OCI-LY7 (cell line): ENCODE measurements around the gene HCST. TPM values are rescaled to one million over a fixed set of nuclear protein-coding genes. Genes with fewer than 3 reads are reported as not detected.

ENCODE experiments used
- BruUV-seq: library from RNA; stranded (reverse); fragments of 400-500 nt; replicated peaks from 2 replicates; lab custom pipeline; 2021; lab: Mats Ljungman, UMichigan
- CTCF ChIA-PET: fragments of 300-600 bp; sonication (Branson Sonifier 250); formaldehyde crosslinking; loops from one replicate; lab custom pipeline; 2022; ENCODE audit warnings: antibody characterized with exemption; ENCODE audit not compliant: unreplicated experiment; lab: Charles Lee
- POLR2A ChIA-PET: fragments of 300-600 bp; sonication (Branson Sonifier 250); formaldehyde crosslinking; loops from one replicate; lab custom pipeline; 2022; ENCODE audit warnings: antibody characterized with exemption; lab: Charles Lee
- DNase-seq: peaks from one replicate; pipeline ENCODE4 v3.0.0-alpha.2; 2015; ENCODE audit warnings: low spot score
- H2AFZ ChIP-seq: fragments of 200-600 bp; sonication (generic), shearing (Covaris generic); 2 replicates; pipeline ENCODE4 v1.6.1; 2014; ENCODE audit warnings: mild to moderate bottlenecking, antibody characterized with exemption, low read length, moderate library complexity
- H3K27ac ChIP-seq: fragments of 200-600 bp; sonication (generic); 2 replicates; pipeline ENCODE4 v1.5.1; 2014; ENCODE audit warnings: mixed run types, low read depth, mild to moderate bottlenecking, moderate library complexity, low read length, inconsistent platforms; ENCODE audit not compliant: poor library complexity, severe bottlenecking
- H3K36me3 ChIP-seq: fragments of 200-600 bp; sonication (generic); 2 replicates; pipeline ENCODE4 v1.6.1; 2014; ENCODE audit warnings: mild to moderate bottlenecking, antibody characterized with exemption, low read length, moderate library complexity, mixed read lengths; ENCODE audit not compliant: insufficient read depth
- H3K4me1 ChIP-seq: fragments of 200-600 bp; sonication (generic); 2 replicates; pipeline ENCODE4 v1.5.1; 2014; ENCODE audit warnings: mild to moderate bottlenecking, low read length; ENCODE audit not compliant: insufficient read depth, poor library complexity, severe bottlenecking
- H3K4me2 ChIP-seq: fragments of 200-600 bp; sonication (generic); 2 replicates; pipeline ENCODE4 v1.6.1; 2014; ENCODE audit warnings: mild to moderate bottlenecking, low read length
- H3K4me3 ChIP-seq: fragments of 200-600 bp; sonication (generic); 2 replicates; pipeline ENCODE4 v1.5.1; 2014; ENCODE audit warnings: mild to moderate bottlenecking, low read depth, low read length; ENCODE audit not compliant: poor library complexity, severe bottlenecking
- H3K79me2 ChIP-seq: fragments of 200-600 bp; sonication (generic); 2 replicates; pipeline ENCODE4 v1.6.1; 2016; ENCODE audit warnings: low read depth, mild to moderate bottlenecking, low read length, moderate library complexity, mixed read lengths; ENCODE audit not compliant: insufficient read depth
- H3K9me2 ChIP-seq: fragments of 200-600 bp; sonication (generic); 2 replicates; pipeline ENCODE4 v1.6.1; 2016; ENCODE audit warnings: mild to moderate bottlenecking, low read length, mixed read lengths; ENCODE audit not compliant: insufficient read depth
- H3K9me3 ChIP-seq: fragments of 200-600 bp; sonication (generic); 2 replicates; pipeline ENCODE4 v1.6.1; 2014; ENCODE audit warnings: mild to moderate bottlenecking, mixed run types, low read length, mixed read lengths
- H4K20me1 ChIP-seq: fragments of 200-600 bp; sonication (generic); 2 replicates; pipeline ENCODE4 v1.6.1; 2014; ENCODE audit warnings: mild to moderate bottlenecking, antibody characterized with exemption, low read length, moderate library complexity, mixed read lengths; ENCODE audit not compliant: insufficient read depth
- CTCF ChIP-seq: fragments of 200-600 bp; sonication (generic); conservative IDR thresholded peaks from 2 replicates; pipeline ENCODE4 v1.5.1; 2014; ENCODE audit warnings: mild to moderate bottlenecking, antibody characterized with exemption, low read length, moderate library complexity, mixed read lengths
- EZH2phosphoT487 ChIP-seq: fragments of 200-600 bp; sonication (generic); IDR thresholded peaks from 2 replicates; pipeline ENCODE4 v1.6.1; 2018; ENCODE audit warnings: low read depth, borderline replicate concordance, mild to moderate bottlenecking, mixed run types, antibody characterized with exemption, low read length, moderate library complexity, mixed read lengths
- intact Hi-C: fragments of 100-400 bp; cut with micrococcal nuclease; formaldehyde crosslinking; loops from one replicate; pipeline ENCODE4 v1.10.0; 2022; ENCODE audit not compliant: unreplicated experiment
- total RNA-seq, 2 experiments: library from RNA; depleted of rRNA in 1 of 2; stranded (reverse); fragments of >200 nt in 1 of 2; shearing (Covaris generic) in 1 of 2; gene quantifications; 2 replicates each; pipeline ENCODE4 v1.2.3, GENCODE V29; 2014 to 2022

Gene HCST
- total RNA-seq, 2 experiments from 2014 or later: 8.1 to 36.0 TPM

DNA sequence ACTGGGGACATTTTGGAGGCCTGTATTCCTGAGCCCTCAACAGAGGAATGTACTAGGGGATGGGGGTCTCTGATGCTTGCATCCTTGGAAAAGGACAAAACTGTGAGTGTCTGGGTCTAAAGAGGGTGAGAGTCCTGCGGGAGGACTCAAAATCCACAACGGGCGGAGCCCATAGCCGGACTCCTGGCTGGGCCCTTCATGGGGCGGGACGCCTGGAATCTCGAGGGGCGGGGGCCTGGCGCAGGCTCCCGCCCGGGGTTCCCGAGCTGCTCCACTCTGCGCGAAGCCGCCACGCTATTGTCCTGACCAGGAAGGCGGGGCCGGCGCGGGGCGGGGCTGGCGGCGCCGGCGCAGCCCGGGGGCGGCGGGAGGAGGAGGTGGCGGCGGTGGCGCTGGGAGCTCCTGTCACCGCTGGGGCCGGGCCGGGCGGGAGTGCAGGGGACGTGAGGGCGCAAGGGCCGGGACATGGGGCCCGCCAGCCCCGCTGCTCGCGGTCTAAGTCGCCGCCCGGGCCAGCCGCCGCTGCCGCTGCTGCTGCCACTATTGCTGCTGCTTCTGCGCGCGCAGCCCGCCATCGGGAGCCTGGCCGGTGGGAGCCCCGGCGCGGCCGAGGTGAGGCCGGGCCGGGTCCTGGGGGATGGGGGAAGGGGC lies 34.0 kb upstream of the HCST start, which contains the start of gene APLP1:
Gene APLP1, plus strand, starts transcription at position 403 of the 651 bp plus-strand sequence. Its CDS starts 63 bp downstream, at position 466.
- H2AFZ ChIP-seq: no peak within 1 kb of the TSS
- H3K79me2 ChIP-seq: no peaks in the 10 kb centered on the region
- ChIA-PET POLR2A (no interaction called here), CTCF (no interaction called here)
- H3K4me1 ChIP-seq: peaks cover 17% of the 10 kb centered on the region
- H3K4me2 ChIP-seq: peak within 1 kb of the TSS; percentile 83
- H3K36me3 ChIP-seq: no peaks in the 10 kb centered on the region
- intact Hi-C loops: no loop called here
- H4K20me1 ChIP-seq: no peaks in the 10 kb centered on the region
- H3K4me3 ChIP-seq: peak within 1 kb of the TSS; percentile 65
- no peak for TF ChIP-seq CTCF
- TF ChIP-seq EZH2phosphoT487: no peak
- no peaks in the 10 kb centered on the region for H3K9me2 ChIP-seq
- peak; percentile 22 for DNase-seq
- no TSS peak for BruUV-seq
- no peaks in the 10 kb centered on the region for H3K9me3 ChIP-seq
- H3K27ac ChIP-seq: no peak within 1 kb of the TSS

DNA sequence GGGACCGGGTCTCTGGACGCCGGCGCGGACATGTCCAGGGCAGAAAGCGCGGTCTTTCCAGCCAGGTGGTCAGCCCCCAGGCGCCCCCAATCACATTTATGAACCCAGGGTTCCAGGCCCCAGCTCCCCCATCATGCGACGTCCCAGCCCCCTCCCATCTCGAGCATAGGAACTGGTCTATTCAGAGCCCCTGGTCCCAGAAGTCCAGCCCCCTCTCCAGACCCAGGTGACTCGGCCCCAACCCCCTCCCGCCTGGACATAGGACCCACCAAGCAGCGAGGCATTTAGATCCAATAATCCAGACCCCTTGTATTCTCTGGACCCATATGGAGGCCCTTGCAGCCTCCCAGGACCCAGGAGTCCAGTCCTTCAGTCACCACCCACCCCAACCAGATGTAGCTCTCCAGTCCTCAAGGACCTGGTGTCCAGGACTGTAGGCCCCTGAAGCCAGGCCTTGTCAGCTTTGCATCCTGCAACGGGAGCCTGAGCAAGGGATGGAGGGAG lies 33.5 kb upstream of the HCST start:
- CTCF ChIA-PET: no interaction called here
- intact Hi-C loops: no loop called here
- Histone ChIP-seq H2AFZ (no peak overlapping the region), H4K20me1 (no peaks in the 10 kb centered on the region), H3K9me2 (no peaks in the 10 kb centered on the region), H3K27ac (no peak overlapping the region), H3K9me3 (no peaks in the 10 kb centered on the region), H3K4me3 (peak overlapping the region; percentile 65), H3K4me2 (peak overlapping the region; percentile 83), H3K4me1 (peaks cover 17% of the 10 kb centered on the region), H3K36me3 (no peaks in the 10 kb centered on the region), H3K79me2 (no peaks in the 10 kb centered on the region)
- no peak for DNase-seq
- POLR2A ChIA-PET: no interaction called here
- TF ChIP-seq CTCF: no peak
- no peak for TF ChIP-seq EZH2phosphoT487
- no TSS peak for BruUV-seq
